CD4-positive, alpha-beta T cell treated with Interleukin-10 for 1 hour (primary cell): ENCODE measurements around the gene TMEM255B.
"Not testable (repeated sequence)": the region's sequence is repeated elsewhere in the genome, so short reads cannot be mapped to it uniquely, and the experiment has no call there.

Experiments used
- DNase-seq: peaks from one replicate; pipeline ENCODE4 v3.0.0-alpha.2; 2020

The TMEM255B gene

DNA sequence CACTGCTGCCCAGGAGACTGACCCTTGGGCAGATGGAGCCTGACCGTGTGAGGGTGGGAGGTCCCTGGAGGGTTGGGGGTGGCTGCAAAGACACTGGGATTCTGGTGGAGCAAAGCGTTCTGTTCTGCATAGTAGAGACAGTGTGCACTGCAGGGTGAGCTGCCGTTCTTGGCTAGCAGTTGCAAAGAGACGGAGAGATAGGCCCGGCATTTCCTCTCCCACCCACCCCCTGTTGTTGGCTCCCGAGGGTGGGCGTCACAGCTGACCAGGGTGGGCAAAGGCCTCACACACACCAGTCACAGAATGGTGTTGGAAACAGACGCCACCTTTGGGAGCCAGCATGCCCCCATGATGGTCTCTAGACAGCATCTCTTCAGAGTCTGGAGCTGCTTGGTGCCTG lies 11.4 kb downstream of the TMEM255B start:
- DNase-seq, result no peak

DNA sequence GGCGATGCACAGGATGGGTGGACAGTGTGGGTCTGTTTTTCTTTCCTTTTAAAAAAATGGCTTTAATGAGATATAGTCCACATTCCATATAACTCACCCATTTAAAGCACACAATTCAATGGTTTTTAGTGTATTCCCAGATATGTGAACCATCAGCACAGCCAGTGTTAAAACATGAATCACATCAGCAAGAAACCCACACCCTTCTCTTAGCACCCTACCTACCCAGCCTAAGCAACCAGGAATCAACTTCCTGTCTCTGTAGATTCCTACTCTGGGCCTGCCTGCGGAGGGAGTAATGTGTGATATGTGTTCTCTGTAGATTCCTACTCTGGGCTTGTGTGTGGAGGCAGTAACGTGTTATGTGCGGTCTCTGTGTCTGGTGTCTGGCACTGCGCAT lies 11.9 kb downstream of the TMEM255B start:
- no peak for DNase-seq

DNA sequence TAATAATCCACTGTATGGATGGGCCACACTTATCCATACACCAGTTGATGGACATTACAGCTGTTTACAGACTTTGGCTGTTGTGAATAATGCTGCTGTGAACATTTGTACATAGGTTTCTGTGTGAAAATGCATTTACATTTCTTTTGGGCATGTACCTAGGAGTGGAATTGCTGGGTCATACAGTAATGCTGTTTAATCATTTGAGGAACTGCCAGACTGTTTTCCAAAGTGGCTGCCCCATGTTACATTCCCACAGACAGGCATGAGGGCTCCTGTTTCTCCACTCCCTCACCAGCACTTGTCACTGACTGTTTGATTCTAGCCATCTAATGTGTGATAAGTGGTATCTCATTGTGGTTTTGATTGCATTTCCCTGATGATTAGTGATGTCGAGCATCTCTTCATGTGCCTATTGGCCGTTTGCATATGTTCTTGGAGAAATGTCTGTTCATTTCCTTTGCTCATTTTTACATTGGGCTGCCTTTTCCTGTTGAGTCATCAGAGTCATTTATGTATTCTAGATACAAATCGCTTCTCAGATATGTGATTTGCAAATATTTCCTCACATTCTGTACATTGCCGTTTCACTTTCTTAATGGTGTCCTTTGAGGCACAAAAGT lies 12.8 kb downstream of the TMEM255B start:
- DNase-seq, result no peak

GRCh38 chr13:113774177-113775107 lies 15.4 kb downstream of the TMEM255B start:
- no peak for DNase-seq

GRCh38 chr13:113775451-113776145 lies 16.6 kb downstream of the TMEM255B start:
- DNase-seq, result no peak

DNA sequence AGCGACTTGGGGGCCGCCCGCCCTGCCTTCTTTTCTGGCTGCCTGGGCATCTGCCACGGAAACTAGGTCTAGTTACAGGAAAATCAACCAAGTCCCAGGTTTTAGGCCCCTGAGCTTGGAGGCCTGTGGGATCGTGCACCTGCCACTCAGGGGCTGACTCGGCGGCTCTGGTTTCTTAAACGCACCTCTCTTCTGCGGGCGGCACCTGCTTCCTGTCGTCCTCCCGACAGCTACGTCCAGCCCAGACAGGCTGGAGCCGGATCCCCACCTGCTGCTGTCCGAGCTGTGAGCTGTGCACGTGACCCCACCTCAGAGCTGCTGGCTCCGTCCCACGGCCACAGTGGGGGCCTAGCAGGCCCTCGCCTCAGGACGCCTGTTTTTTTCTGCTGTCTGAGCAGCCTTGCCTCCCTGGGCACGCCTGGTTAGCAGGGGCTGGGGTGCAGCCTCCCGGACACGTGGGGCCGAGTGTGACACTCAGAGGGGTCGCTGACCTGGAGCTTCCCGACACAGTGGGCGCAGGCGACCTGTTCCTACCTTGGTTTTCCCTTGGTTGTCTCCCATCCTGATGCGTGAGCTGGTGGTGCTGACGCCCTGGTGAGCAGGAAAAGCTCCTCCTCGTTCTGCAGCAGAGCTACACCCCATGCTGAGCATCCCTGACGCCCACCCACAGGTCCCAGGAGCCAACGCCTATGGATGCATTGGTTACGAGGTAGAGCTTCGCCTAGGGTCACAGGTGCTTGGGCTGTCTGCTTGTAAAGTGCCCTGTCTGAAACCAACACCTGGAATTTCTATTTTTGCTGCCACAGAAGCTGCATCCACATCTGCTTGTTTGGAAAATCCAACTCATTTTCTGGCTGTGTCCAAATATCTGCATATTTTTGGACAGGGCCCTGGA lies 17.5 kb downstream of the TMEM255B start:
- DNase-seq, result no peak

GRCh38 chr13:113777311-113778260 lies 18.6 kb downstream of the TMEM255B start:
- DNase-seq, result no peak

GRCh38 chr13:113781571-113781970 lies 22.5 kb downstream of the TMEM255B start:
- DNase-seq, result no peak

- no peak for DNase-seq
Measured at GRCh38 chr13:113782472-113782871, 23.4 kb downstream of the TMEM255B start.

GRCh38 chr13:113783200-113783881 lies 24.3 kb downstream of the TMEM255B start:
- no peak for DNase-seq

DNA sequence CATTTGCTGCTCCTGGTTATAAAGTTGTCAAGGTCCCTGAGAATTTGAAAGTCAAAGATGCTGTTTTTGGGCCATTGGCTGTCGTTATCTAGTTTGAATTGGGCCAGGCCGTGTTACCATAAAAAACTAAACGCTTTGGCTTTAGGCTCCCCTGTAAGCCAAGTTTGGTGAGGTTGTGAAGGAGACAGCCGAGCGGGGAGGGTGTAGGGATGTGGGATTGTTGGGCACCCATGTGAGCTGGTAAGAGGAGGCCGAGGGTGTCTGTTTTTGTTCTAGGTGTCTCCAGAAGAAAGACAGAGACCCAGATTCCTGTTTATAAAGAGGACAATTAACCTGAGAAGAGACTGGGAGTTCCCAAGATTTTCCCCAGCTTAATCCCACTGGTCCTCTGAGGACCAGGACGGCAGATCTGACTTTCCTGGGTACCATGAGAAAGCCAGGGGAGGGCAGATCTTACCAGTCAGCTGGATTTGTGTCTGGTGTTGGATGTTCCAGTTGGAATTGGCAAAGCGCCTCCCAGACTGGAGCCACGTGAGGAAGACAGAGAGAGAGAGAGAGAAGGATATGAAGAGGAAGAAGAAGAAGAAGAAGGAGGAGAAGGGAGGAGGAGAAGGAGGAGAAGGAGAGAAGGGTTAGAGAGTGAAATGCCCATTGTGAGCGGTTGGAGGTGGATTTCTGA lies 25.1 kb downstream of the TMEM255B start:
- no peak for DNase-seq

DNA sequence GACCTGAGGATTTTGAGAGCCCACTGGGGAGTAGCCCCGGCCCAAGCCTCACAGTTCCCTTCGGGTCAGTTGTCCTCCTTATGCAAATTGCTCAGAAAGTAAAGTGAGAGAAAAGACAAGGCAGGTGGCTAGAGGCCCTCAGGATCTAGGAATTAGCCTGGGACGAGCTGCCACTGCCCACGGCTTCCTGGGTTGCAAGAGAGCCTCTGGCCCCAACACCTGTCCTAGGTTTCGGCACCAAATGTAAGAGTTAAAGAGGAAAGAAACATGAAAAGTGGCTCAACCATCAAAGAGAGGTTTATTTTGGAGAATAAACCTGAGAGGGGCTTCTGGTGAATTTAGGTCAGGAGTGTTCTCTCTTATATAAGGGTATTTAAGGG lies 25.6 kb downstream of the TMEM255B start:
- no peak for DNase-seq

DNA sequence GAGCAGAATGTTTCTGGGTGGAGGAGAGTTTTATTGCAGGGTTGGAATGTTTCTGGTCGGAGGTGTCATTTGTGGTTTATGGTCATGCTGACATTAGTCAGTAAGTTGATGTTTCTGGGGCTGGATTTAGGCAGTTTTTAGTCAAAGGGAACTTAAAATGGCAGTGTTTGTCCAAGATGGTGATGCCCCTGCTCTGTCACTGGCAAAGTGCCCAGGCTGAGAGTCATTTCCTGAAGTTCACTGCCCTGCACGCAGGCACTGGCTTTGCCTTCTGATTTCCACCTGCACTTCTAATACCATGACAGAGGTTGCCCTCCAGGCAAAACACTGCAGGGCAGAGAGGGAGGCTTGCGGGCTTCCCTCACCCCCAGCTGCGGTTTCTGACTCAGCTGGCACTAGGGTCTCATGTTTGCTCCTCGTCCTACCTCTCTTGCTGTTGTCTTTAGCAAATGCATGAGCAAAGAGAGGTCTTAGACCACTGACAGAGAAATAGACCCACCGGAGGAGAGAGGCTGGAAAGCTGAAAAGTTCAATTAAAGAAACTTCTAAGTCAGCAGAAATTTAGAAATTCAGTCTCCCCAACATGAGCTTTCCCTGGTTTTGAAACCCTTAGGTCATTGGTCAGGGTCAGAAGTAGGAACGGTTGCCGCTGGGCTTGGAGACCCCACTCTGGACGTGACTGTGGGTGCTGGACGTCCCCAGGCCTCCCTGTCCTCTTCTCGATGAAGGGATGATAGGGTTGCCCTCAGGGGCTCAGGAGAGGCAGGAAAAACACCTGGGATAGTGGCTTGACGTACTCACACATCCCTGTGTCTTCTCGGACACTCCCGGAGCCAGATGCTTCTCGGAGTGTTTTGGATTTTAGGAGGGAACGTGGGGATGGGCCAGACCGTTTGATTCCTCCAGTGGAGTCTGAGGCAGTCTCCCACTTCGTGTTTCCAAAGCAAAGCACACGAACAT lies 26.3 kb downstream of the TMEM255B start:
- no peak for DNase-seq

DNA sequence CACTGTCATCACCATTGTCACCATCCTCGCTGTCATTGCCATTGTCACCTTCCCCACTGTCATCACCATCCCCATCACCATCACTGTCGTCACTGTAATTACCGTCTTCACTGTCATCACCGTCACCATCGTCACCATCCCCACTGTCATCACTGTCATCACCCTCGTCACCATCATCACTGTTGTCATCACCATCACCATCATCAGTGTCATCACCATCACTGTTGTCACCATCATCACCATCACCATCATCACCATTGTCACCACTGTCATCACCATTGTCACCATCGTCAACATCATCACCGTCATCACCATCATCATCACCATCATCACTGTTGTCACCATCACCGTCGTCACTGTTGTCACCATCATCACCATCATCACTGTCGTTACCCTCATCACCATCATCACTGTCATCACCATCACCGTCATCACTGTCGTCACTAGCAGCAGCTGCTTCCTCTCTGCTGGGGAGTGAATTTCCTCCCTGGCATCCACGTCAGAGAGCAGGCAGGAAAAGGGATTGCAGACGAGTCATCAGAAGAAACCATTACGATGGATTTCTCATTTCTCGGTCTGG lies 27.3 kb downstream of the TMEM255B start:
- DNase-seq, result no peak

DNA sequence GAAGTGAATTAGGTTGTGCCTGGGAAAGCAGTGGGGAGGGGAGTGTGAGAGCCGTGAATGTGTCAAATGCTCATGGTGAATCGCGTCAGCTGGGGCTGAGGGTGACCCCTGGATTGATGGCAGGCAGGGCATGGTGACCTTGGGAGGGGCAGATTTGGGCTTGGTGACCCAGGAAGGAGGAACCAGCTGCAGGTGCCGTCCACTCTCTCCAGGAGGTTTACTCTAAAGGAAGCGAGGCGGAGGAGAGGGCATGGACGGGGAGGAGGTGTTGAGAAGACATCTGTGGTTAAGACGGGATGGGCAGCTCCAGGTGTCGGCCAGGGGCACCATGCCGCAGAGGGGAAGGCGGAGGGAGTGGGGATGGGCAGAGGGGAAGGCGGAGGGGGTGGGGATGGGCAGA lies 28.7 kb downstream of the TMEM255B start:
- DNase-seq, result no peak

- DNase-seq, result no peak
Measured at GRCh38 chr13:113788413-113789135, 29.5 kb downstream of the TMEM255B start.

DNA sequence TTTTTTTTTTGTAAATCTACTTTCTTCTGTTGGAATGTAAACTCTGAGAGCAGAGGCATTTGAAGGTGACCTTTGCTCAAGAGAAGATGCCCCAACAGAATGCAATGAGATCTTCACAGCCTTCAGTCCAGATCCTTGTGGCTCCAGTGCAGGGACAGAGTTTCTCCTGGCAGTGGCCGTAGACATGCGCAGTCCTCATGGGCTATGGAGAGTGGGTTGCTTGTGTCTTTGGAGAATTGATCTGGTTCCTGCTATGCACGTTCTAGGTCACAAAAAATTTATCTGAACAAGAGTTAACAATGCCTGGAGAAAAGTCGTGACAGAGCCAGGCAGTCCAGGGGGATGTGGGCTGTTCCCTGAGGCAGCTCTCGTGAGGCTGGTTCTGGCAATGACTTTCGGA lies 30.1 kb downstream of the TMEM255B start:
- DNase-seq, result no peak

GRCh38 chr13:113789931-113790330 lies 30.9 kb downstream of the TMEM255B start:
- DNase-seq, result not testable (repeated sequence)
